H9 (cell line): ENCODE results near the gene LINGO3. TPM values are rescaled to one million over a fixed set of nuclear protein-coding genes. Genes with fewer than 3 reads are reported as not detected.

Source experiments
- DNase-seq: peaks from one replicate; pipeline ENCODE4 v3.0.0-alpha.2; 2017
- H2AFZ ChIP-seq: one replicate; pipeline ENCODE4 v1.6.1; 2013; ENCODE audit warnings: mild to moderate bottlenecking, low read length, control low read depth, moderate library complexity
- H2AK5ac ChIP-seq: 2 replicates; pipeline ENCODE4 v1.6.1; 2013; ENCODE audit warnings: low read length, control low read depth, mixed read lengths; ENCODE audit not compliant: insufficient read length
- H2BK120ac ChIP-seq: one replicate; pipeline ENCODE4 v1.6.1; 2013; ENCODE audit warnings: low read depth, mild to moderate bottlenecking, low read length, control low read depth, inconsistent platforms; ENCODE audit not compliant: poor library complexity, severe bottlenecking
- H2BK12ac ChIP-seq: 2 replicates; pipeline ENCODE4 v1.6.1; 2013; ENCODE audit warnings: low read length, control low read depth, mixed read lengths, low read depth; ENCODE audit not compliant: insufficient read length
- H2BK15ac ChIP-seq: 2 replicates; pipeline ENCODE4 v1.6.1; 2013; ENCODE audit warnings: low read depth, low read length, control low read depth
- H2BK20ac ChIP-seq: one replicate; pipeline ENCODE4 v1.6.1; 2013; ENCODE audit warnings: low read depth, mild to moderate bottlenecking, low read length, control low read depth, inconsistent platforms; ENCODE audit not compliant: poor library complexity, severe bottlenecking
- H2BK5ac ChIP-seq: 2 replicates; pipeline ENCODE4 v1.6.1; 2013; ENCODE audit warnings: low read length, control low read depth, mixed read lengths; ENCODE audit not compliant: insufficient read length
- H3K14ac ChIP-seq: 2 replicates; pipeline ENCODE4 v1.6.1; 2013; ENCODE audit warnings: low read length, control low read depth; ENCODE audit not compliant: insufficient read depth
- H3K18ac ChIP-seq: 2 replicates; pipeline ENCODE4 v1.6.1; 2013; ENCODE audit warnings: low read depth, mild to moderate bottlenecking, mixed read lengths, low read length, control low read depth; ENCODE audit not compliant: insufficient read length
- H3K23ac ChIP-seq: 2 replicates; pipeline ENCODE4 v1.6.1; 2013; ENCODE audit warnings: low read length, control low read depth, mixed read lengths, low read depth; ENCODE audit not compliant: insufficient read length
- H3K23me2 ChIP-seq: 2 replicates; pipeline ENCODE4 v1.6.1; 2013; ENCODE audit warnings: low read depth, mild to moderate bottlenecking, mixed read lengths, low read length, control low read depth; ENCODE audit not compliant: insufficient read length, poor library complexity, severe bottlenecking
- H3K27ac ChIP-seq: 2 replicates; pipeline ENCODE4 v1.5.1; 2013; ENCODE audit warnings: low read length, control low read depth, mixed read lengths, low read depth; ENCODE audit not compliant: insufficient read length
- H3K27me3 ChIP-seq: 2 replicates; pipeline ENCODE4 v1.6.1; 2013; ENCODE audit warnings: low read length, control low read depth, inconsistent platforms; ENCODE audit not compliant: insufficient read depth
- H3K4ac ChIP-seq: 2 replicates; pipeline ENCODE4 v1.6.1; 2013; ENCODE audit warnings: low read depth, mild to moderate bottlenecking, control low read depth, inconsistent platforms, low read length, moderate library complexity
- H3K4me1 ChIP-seq: 2 replicates; pipeline ENCODE4 v1.6.1; 2013; ENCODE audit warnings: low read length, control low read depth, inconsistent platforms; ENCODE audit not compliant: insufficient read depth
- H3K4me2 ChIP-seq: 2 replicates; pipeline ENCODE4 v1.6.1; 2013; ENCODE audit warnings: low read length, control low read depth, mixed read lengths; ENCODE audit not compliant: insufficient read length, insufficient read depth
- H3K56ac ChIP-seq: 2 replicates; pipeline ENCODE4 v1.6.1; 2013; ENCODE audit warnings: low read depth, mild to moderate bottlenecking, mixed read lengths, low read length, control low read depth; ENCODE audit not compliant: insufficient read length
- H3K79me1 ChIP-seq: 2 replicates; pipeline ENCODE4 v1.6.1; 2013; ENCODE audit warnings: low read depth, mild to moderate bottlenecking, moderate library complexity, low read length, control low read depth, inconsistent platforms; ENCODE audit not compliant: insufficient read depth, poor library complexity, severe bottlenecking
- H3K79me2 ChIP-seq: 2 replicates; pipeline ENCODE4 v1.6.1; 2013; ENCODE audit warnings: low read length, control low read depth, inconsistent platforms; ENCODE audit not compliant: insufficient read depth
- H3K9ac ChIP-seq: 2 replicates; pipeline ENCODE4 v1.6.1; 2013; ENCODE audit warnings: low read length, control low read depth, mixed read lengths; ENCODE audit not compliant: insufficient read length; ENCODE audit errors: extremely low read depth
- H3K9me3 ChIP-seq: one replicate; pipeline ENCODE4 v1.6.1; 2013; ENCODE audit warnings: low read depth, low read length, inconsistent platforms; ENCODE audit not compliant: control insufficient read depth
- H3T11ph ChIP-seq: one replicate; pipeline ENCODE4 v1.6.1; 2013; ENCODE audit warnings: mild to moderate bottlenecking, low read length, control low read depth, inconsistent platforms
- H4K20me1 ChIP-seq: one replicate; pipeline ENCODE4 v1.6.1; 2013; ENCODE audit not compliant: control insufficient read depth, insufficient read length, insufficient read depth
- H4K5ac ChIP-seq: 2 replicates; pipeline ENCODE4 v1.6.1; 2013; ENCODE audit warnings: low read depth, mild to moderate bottlenecking, mixed read lengths, low read length, control low read depth; ENCODE audit not compliant: insufficient read length
- H4K8ac ChIP-seq: replicated peaks from 2 replicates; pipeline ENCODE4 v1.6.1; 2013; ENCODE audit warnings: low read length, control low read depth, mixed read lengths, low read depth; ENCODE audit not compliant: insufficient read length
- H4K91ac ChIP-seq: 2 replicates; pipeline ENCODE4 v1.6.1; 2013; ENCODE audit warnings: low read depth, mild to moderate bottlenecking, moderate library complexity, mixed read lengths, low read length, control low read depth; ENCODE audit not compliant: insufficient read length
- H3K27ac Mint-ChIP-seq, 3 experiments: 2 replicates in 2 of 3; 3 replicates in 1 of 3; pipeline ENCODE4 v1.8.0; 2020 to 2021; ENCODE audit warnings: mixed read lengths in 3 of 3, mild to moderate bottlenecking in 1 of 3, moderate library complexity in 1 of 3
- H3K27me3 Mint-ChIP-seq: 2 replicates; pipeline ENCODE4 v1.8.0; 2021; ENCODE audit warnings: low read depth, mild to moderate bottlenecking, moderate library complexity, mixed read lengths
- H3K36me3 Mint-ChIP-seq, 3 experiments: 2 replicates in 2 of 3; 3 replicates in 1 of 3; pipeline ENCODE4 v1.8.0; 2020 to 2021; ENCODE audit warnings: low read depth in 3 of 3, mixed read lengths in 3 of 3; ENCODE audit not compliant: insufficient read depth in 1 of 3
- H3K4me1 Mint-ChIP-seq, 2 experiments: 2 replicates each; pipeline ENCODE4 v1.8.0; 2020; ENCODE audit warnings: mixed read lengths in 2 of 2
- H3K4me3 Mint-ChIP-seq, 2 experiments: 2 replicates in 1 of 2; 3 replicates in 1 of 2; pipeline ENCODE4 v1.8.0; 2020 to 2021; ENCODE audit warnings: mild to moderate bottlenecking in 2 of 2, mixed read lengths in 2 of 2, moderate library complexity in 1 of 2
- H3K9me3 Mint-ChIP-seq, 2 experiments: 2 replicates in 1 of 2; 3 replicates in 1 of 2; pipeline ENCODE4 v1.8.0; 2020; ENCODE audit warnings: mild to moderate bottlenecking in 2 of 2, mixed read lengths in 2 of 2, moderate library complexity in 1 of 2
- CTCF ChIP-seq: fragments of 200-600 bp; sonication (generic); conservative IDR thresholded peaks from 3 replicates; pipeline ENCODE4 v1.8.0; 2021; ENCODE audit warnings: antibody characterized with exemption, mild to moderate bottlenecking
- WGBS: extraction: QIAGEN DNeasy Blood & Tissue Kit; methylation state at CpG from one replicate; pipeline ENCODE4 v1.1.7; 2013; ENCODE audit warnings: missing lambda C conversion rate, low lambda C conversion rate, mixed read lengths; ENCODE audit not compliant: insufficient read length; ENCODE audit errors: extremely low coverage; 5-methylcytosine and 5-hydroxymethylcytosine counted together
- total RNA-seq: library from RNA; stranded (reverse); gene quantifications from 2 replicates; pipeline ENCODE4 v1.2.1, GENCODE V29; 2021

The LINGO3 gene
- total RNA-seq, 1 experiment from 2014 or later: 0.28 TPM

GRCh38 chr19:2278459-2279158 is 29.3 kb downstream of the LINGO3 start:
- H2BK15ac ChIP-seq: no peak overlapping the region
- H3K27ac Mint-ChIP-seq: no peak overlapping the region
- H4K8ac ChIP-seq: no peak overlapping the region
- H2BK12ac ChIP-seq: no peak overlapping the region
- WGBS: no CpG with 5 or more reads among the region's 33 CpGs
- no peak overlapping the region for H3K4me2 ChIP-seq
- no peaks in the 10 kb centered on the region for H3K9me3 ChIP-seq
- H3K18ac ChIP-seq: no peak overlapping the region
- H2BK20ac ChIP-seq: no peak overlapping the region
- no peak overlapping the region for H3K23ac ChIP-seq
- H3K27ac ChIP-seq: no peak overlapping the region
- H3K79me2 ChIP-seq: no peaks in the 10 kb centered on the region
- H3K9ac ChIP-seq: no peak overlapping the region
- H3T11ph ChIP-seq: no peak overlapping the region
- H3K36me3 Mint-ChIP-seq: peaks cover 11 to 12% (median 11%) of the 10 kb centered on the region in 3 experiments
- H3K14ac ChIP-seq: no peak overlapping the region
- no peak overlapping the region for H4K91ac ChIP-seq
- H3K27me3 ChIP-seq: peaks cover 5% of the 10 kb centered on the region; the same call in 1 of the 2 replicates
- no peak overlapping the region for H4K5ac ChIP-seq
- H3K79me1 ChIP-seq: no peaks in the 10 kb centered on the region
- peaks cover 17% of the 10 kb centered on the region for H3K27me3 Mint-ChIP-seq
- no peak for TF ChIP-seq CTCF
- no peaks in the 10 kb centered on the region for H4K20me1 ChIP-seq
- DNase-seq: no peak
- no peaks in the 10 kb centered on the region for H3K4me1 ChIP-seq
- H3K4me1 Mint-ChIP-seq: peaks cover 11 to 15% of the 10 kb centered on the region in 2 experiments
- H2AK5ac ChIP-seq: no peak overlapping the region
- H2BK5ac ChIP-seq: no peak overlapping the region
- no peak overlapping the region for H3K56ac ChIP-seq
- H3K4ac ChIP-seq: no peak overlapping the region
- no peak overlapping the region for H3K4me3 Mint-ChIP-seq
- no peak overlapping the region for H2AFZ ChIP-seq
- no peak overlapping the region for H2BK120ac ChIP-seq
- H3K23me2 ChIP-seq: peaks cover 7% of the 10 kb centered on the region
- no peaks in the 10 kb centered on the region; a peak in 1 of 5 replicates for H3K9me3 Mint-ChIP-seq
